IgD-negative memory B cell (primary cell): ENCODE data around the gene FOXO3. TPM values are rescaled to one million over a fixed set of nuclear protein-coding genes. Genes with fewer than 3 reads are reported as not detected.

ENCODE experiments used
- H3K27ac Mint-ChIP-seq, 3 donors: one replicate each; pipeline ENCODE4 v1.8.0; 2020 to 2022; ENCODE audit warnings: mild to moderate bottlenecking in 3 of 3, mixed read lengths in 3 of 3, moderate library complexity in 1 of 3
- H3K27me3 Mint-ChIP-seq: one replicate; pipeline ENCODE4 v1.8.0; 2021; ENCODE audit warnings: mixed read lengths
- H3K36me3 Mint-ChIP-seq: one replicate; pipeline ENCODE4 v1.8.0; 2020; ENCODE audit warnings: mild to moderate bottlenecking, mixed read lengths
- H3K4me1 Mint-ChIP-seq, 3 donors: one replicate each; pipeline ENCODE4 v1.8.0; 2020 to 2022; ENCODE audit warnings: mixed read lengths in 3 of 3, mild to moderate bottlenecking in 1 of 3
- H3K4me3 Mint-ChIP-seq, 4 donors: one replicate each; pipeline ENCODE4 v1.8.0; 2020 to 2022; ENCODE audit warnings: mild to moderate bottlenecking in 4 of 4, mixed read lengths in 4 of 4, moderate library complexity in 3 of 4
- H3K9me3 Mint-ChIP-seq, 3 donors: one replicate each; pipeline ENCODE4 v1.8.0; 2020 to 2021; ENCODE audit warnings: mixed read lengths in 3 of 3, mild to moderate bottlenecking in 1 of 3
- polyA plus RNA-seq: library from polyadenylated mRNA; unstranded; fragments of 300-500 nt; fragmentation: Illumina TruSeq; gene quantifications from one replicate; pipeline ENCODE4 v1.2.3, GENCODE V29; 2021

The FOXO3 gene
- polyA plus RNA-seq, 1 donor from 2014 or later = 15.5 TPM

DNA sequence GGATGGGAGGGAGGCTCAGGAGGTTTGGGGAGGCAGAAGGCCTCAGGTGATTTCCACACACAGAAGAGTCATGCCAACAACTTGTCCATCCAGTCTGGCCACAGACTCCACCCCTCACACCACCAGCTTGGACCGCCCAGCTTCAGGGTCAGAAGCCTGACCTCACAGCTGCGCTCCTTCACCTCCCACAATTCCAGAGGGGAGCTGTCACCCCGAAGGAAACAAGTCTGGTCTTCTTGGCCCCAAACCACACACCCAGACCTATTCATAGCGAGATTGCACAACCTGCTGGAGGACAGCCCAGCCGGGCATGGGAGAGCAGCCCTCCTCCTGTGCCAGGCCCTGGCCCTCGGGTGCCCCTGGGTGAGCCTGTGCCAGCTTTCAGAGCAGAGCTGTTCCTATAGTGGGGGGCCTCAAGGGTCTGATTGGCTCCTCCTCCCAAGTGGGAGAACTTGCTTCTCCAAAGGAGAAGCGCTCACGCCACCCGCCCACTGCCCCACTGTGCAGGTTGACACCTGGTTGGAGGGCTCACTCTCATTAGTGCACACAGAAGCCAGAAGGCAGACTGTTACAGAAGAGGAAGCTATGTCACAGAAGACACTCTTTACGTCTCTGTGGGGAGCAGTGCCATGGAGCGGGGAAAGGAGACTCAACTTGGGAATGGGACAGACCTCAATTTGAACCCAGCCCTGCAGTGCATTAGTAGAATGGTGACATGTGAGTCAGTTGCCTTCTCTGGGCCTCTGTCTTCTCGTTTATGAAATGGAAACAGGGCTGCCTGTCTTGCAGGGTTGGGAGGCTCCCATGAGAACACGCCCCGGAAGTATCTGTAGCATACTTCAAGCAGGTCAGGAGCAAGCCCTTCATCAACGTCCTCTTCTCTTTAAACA is 128.8 kb downstream of the FOXO3 start:
- Mint-ChIP-seq H3K9me3 (no peaks in the 10 kb centered on the region), H3K27me3 (no peaks in the 10 kb centered on the region), H3K4me3 (no peak overlapping the region), H3K27ac (no peak overlapping the region), H3K4me1 (peaks cover 0 to 4% (median 0%) of the 10 kb centered on the region in 3 donors), H3K36me3 (peaks cover 3% of the 10 kb centered on the region)

DNA sequence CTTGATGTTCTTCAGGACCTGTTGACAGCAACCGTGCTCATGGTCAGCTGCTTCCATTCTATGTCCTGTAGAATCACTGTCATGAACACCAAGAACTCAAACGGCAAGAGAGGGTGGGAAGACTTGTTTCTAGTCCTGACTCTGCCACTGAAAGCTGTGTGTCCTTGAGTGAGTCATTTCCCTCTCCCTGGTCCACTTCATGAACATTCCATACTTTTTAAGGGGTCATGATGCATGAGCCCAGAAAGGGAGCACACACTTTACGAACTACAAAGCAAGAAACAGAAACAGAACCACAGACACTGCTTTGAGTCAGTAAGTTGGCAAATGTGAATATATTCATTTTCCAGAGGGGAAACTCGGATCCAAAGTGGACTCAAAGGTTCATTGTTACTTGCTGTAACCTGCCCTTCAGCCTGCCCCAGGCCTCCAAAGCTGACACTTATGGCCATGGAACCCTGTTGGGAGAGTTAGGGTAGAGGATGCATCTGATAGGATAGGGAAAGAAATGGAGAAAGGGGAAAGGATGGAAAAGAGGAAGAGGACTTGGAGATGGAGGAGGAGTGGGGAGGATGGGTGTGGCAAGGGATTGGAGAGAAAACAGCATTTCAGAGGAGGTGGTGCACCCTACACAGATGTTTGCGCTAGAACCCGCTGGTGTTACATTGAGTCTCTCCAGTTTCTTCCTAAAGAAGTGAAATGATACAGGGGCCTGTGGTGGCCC is 129.8 kb downstream of the FOXO3 start:
- Mint-ChIP-seq H3K27me3 (no peaks in the 10 kb centered on the region), H3K9me3 (no peaks in the 10 kb centered on the region), H3K4me1 (peaks cover 0 to 4% (median 0%) of the 10 kb centered on the region in 3 donors), H3K4me3 (no peak overlapping the region), H3K36me3 (peaks cover 3% of the 10 kb centered on the region), H3K27ac (no peak overlapping the region)

DNA sequence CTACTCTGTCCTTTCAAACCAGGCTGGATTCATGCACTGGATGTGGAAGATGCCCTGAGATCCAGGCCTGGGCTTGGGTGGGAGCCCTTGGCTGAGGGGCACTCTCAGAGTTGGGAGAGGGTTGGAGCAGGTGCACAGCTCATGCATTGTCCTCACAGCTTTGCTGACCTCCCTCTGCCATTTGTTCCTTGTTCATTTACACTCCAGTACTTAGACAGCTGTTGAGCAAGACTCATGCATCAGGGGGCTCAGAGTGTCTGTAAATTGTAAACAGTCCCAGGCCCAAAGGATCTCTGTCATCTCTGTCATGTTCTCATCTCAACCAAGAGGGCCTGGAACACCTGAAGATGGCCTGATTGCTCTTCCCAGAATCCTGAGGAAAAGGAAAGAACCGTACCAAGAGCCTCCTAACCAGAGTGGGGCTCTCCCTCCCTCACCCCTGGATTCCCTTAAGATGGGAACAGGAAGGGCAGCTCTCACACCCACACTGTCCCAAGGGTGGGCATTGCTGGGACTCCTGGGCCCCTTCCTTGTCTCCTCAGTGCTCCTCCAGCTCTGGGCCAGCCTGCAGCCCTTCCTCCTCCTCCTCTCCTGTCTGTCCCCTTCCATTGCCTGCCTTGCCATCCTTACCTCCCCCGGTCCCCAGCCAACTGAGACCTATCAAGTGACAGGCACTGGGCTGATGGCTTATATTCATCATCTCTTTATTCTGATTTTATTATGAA is 132.9 kb downstream of the FOXO3 start:
- Mint-ChIP-seq H3K36me3 (peaks cover 10% of the 10 kb centered on the region), H3K27me3 (no peaks in the 10 kb centered on the region), H3K4me3 (no peak overlapping the region), H3K27ac (no peak overlapping the region), H3K4me1 (no peaks in the 10 kb centered on the region), H3K9me3 (no peaks in the 10 kb centered on the region)

DNA sequence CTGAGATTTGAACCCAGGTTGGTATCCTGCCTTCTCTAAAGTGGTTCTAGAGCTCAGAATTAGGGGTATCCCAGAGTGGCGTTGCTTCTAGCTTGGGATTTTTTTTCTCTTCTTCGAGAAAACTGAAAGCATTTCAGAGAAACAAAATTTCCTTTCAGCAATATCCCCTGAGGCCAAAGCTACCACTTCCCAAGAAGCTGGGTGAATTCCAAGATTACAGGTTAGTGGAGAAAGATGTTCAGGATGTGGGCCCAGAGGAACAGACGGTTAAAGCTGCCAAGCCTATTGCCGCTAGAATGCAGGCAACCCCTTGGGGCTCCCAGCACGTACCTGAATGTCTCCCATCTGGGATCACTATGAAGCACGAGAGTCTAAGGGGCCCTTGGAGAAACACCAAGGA is 134.1 kb downstream of the FOXO3 start:
- Mint-ChIP-seq H3K4me3 (no peak overlapping the region), H3K4me1 (no peaks in the 10 kb centered on the region), H3K27ac (no peak overlapping the region), H3K9me3 (no peaks in the 10 kb centered on the region), H3K36me3 (peaks cover 7% of the 10 kb centered on the region), H3K27me3 (no peaks in the 10 kb centered on the region)

DNA sequence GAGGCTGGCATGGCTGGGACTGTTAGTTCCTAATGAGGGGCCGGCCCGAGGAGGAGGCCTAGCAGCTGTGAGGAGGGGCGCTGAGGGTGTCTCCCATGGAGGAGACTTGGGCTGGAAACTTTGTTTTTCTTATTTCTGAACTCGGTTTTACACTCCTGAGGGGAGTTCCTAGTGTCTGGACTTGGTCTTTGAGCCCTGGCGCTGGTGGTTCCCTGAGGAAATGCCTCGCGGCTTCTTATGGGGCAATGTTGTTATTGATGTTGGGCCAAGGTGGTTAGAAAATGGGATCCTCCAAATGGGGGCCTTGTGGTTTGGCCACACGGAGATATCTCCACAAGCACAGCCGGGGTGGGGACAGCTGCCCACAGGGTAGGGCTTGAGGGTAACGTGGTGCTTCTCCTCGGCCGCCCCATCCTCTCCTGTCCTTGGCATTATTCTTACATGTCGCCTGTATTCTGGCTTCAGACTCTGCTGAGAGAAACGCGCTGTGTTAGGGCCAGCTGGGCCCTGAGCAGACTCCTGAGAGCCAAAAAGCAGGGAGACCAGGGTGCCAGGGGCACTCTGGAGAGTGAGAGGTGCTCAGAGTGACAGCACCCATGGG is 136.9 kb downstream of the FOXO3 start:
- peaks cover 8% of the 10 kb centered on the region for H3K36me3 Mint-ChIP-seq
- peak overlapping the region in 1 of 4 donors; percentile 27 for H3K4me3 Mint-ChIP-seq
- no peaks in the 10 kb centered on the region for H3K27me3 Mint-ChIP-seq
- H3K27ac Mint-ChIP-seq = no peak overlapping the region
- H3K9me3 Mint-ChIP-seq = peaks cover 3 to 17% (median 10%) of the 10 kb centered on the region in 3 donors
- no peaks in the 10 kb centered on the region for H3K4me1 Mint-ChIP-seq

DNA sequence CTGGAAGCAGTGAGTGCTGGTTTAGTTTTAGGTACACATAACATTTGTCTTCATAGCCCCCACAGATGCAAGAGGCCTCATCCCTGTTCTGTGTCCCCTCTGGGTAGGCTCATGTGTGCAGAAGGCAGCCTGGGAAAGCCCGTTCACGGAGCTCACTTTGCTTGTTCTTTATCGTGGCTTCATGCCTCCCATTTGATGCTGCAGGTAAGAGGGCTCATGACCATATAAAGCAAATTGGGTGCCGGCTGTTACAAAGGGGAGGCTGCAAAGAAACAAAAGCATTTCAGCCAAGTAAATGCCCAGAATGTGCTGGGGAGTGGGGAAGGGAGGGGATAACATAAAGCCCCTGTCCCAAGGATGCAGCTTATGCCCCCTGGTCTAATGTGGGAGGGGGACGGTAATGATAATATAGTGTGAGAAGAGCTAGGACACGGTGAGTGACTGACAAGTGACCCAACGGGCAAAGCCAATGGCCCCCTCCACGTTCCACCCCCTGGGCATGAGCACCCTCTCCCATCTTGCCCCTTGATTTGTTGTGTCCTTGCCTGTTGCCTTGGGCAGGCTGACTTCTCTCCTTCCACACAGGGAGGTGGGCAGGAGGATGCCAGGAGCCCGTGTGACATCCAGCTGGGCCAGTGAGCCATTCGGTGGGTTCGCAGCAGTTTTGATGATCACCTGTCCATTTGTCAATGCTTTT is 138.0 kb downstream of the FOXO3 start:
- H3K27ac Mint-ChIP-seq = peak overlapping the region in 1 of 3 donors; percentile 53
- H3K4me1 Mint-ChIP-seq = no peaks in the 10 kb centered on the region
- no peak overlapping the region for H3K4me3 Mint-ChIP-seq
- H3K27me3 Mint-ChIP-seq = no peaks in the 10 kb centered on the region
- H3K9me3 Mint-ChIP-seq = peaks cover 6 to 26% (median 10%) of the 10 kb centered on the region in 3 donors
- peaks cover 8% of the 10 kb centered on the region for H3K36me3 Mint-ChIP-seq

DNA sequence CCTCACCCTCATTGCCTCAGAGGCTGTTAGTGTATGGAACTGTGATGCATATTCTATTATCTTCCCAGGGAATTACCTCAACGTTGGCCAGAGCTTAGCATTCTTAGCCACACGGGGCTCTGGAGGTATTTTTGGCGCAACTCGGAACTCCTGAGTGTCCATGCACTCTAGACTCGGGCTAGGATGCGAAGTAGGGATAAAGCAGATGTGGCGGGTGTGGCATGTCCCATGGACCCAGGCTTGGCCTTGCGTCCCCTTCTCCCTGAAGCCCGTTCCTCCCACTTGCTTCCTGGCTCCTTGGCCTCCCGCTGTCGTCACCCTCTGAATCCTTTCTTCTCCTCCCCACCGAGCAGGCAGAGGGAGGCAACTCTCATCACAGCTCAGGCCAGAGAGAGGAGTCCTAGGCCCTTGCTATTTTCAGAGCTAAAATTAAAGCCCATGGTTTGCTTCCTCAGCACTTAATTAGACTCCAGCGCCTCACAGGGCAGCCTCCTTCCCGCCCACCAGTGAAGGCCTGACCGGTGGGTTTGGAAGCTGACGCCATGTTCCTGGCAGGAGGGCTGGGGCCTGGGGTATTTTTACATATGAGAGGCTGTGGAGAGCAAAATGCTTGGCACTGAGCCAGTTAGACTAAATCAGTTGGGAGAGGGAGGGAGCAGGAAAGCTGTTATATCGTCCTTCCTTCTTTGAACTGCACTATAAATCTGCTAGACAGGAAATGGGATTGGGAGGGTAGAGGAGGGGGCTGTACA is 138.7 kb downstream of the FOXO3 start:
- no peaks in the 10 kb centered on the region for H3K4me1 Mint-ChIP-seq

DNA sequence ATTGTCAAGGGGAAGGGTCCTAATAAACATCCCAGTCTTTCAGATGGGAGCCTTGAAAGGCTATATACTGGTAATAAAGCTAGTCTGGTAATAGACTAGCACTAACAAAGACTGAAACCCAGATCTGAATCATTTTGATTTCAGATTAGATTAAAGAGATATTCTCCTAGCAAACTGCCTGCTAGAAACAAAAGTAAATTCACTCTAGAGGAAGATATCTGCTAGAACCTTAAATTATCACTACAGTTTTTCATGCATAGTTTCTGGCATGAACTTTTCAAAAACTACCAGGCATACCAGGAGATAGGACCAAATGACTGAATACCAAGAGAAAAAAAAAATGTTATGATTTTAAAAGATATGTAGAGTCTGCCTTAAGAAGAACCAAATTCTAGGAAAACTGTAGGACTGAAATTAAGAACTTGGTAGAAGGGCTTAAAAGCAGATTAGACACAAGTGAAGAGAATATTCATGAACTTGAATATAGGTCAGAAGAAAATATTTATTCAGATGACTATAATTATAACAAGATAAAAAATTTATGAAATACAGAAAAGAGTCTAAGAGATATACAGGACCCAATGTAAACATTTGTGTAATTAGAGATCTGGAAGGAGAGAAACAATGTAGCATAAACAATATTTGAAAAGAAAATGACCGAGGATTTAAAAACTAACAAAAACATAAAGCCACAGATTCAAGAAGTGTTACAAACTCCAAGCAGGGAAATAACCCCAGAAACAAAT is 141.6 kb downstream of the FOXO3 start:
- peaks cover 3% of the 10 kb centered on the region for H3K36me3 Mint-ChIP-seq
- H3K27ac Mint-ChIP-seq = no peak overlapping the region
- H3K27me3 Mint-ChIP-seq = no peaks in the 10 kb centered on the region
- peaks cover 6 to 26% (median 10%) of the 10 kb centered on the region in 3 donors for H3K9me3 Mint-ChIP-seq
- no peaks in the 10 kb centered on the region for H3K4me1 Mint-ChIP-seq
- no peak overlapping the region for H3K4me3 Mint-ChIP-seq

More for the DNA sequence above, 138.7 kb downstream of the FOXO3 start:
- H3K4me3 Mint-ChIP-seq = no peak overlapping the region
- peaks cover 6 to 26% (median 10%) of the 10 kb centered on the region in 3 donors for H3K9me3 Mint-ChIP-seq
- no peak overlapping the region for H3K27ac Mint-ChIP-seq
- peaks cover 8% of the 10 kb centered on the region for H3K36me3 Mint-ChIP-seq
- no peaks in the 10 kb centered on the region for H3K27me3 Mint-ChIP-seq

DNA sequence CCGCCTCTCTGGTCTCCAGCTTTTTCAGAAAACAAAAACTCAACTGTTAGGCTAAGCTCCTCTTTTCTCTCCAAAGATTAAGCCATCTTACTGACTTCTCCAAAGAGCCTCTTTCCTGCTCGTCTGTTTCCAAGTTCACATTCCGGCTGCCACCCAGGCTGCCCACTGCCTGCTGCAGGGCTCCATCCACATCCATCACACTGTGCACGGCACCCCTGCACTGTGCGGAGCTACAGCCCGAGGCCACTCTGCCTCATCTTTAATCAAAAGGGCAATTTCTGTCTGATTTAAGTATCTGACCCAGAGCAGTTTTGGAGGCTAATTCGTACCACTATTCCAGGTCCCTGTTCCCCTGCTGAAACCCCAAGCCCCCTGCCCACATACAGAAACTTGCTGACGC is 145.9 kb downstream of the FOXO3 start:
- Mint-ChIP-seq H3K4me3 (no peak overlapping the region), H3K27ac (peak overlapping the region in 1 of 3 donors; percentile 50), H3K27me3 (peaks cover 1% of the 10 kb centered on the region), H3K36me3 (peaks cover 3% of the 10 kb centered on the region), H3K4me1 (peaks cover 0 to 3% (median 0%) of the 10 kb centered on the region in 3 donors), H3K9me3 (peaks cover 2 to 15% (median 4%) of the 10 kb centered on the region in 3 donors)

DNA sequence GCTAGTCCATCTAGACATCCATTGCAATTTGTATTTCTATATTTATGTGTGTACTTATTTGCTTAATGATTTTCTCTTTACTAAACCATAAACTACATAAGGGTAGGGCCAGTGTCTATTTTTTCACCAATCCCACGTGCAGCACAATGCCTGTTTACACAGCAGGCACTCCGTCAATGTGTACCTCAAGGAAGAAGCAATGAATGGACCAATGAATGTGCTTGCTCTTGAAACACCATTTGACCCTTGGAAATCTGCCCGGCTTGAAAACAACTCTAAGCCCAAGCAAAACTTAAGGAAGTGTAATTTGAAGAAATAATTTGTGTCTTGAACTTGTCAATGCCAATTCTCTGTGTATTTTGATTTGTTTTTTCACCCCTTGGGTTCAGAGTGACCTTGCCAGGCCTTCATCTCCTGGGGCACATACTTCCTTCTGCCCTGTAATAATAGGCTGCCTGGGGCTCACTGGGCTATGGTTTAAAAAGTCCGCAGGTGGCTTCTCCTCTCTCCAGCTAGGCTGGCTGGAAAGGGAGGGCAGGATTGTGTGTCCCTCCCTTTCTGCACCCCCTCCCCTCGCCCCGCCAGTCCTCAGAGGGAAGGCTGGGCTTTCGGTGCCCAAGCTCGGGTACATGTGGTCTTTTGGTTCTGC is 146.7 kb downstream of the FOXO3 start:
- peaks cover 2% of the 10 kb centered on the region for H3K36me3 Mint-ChIP-seq

DNA sequence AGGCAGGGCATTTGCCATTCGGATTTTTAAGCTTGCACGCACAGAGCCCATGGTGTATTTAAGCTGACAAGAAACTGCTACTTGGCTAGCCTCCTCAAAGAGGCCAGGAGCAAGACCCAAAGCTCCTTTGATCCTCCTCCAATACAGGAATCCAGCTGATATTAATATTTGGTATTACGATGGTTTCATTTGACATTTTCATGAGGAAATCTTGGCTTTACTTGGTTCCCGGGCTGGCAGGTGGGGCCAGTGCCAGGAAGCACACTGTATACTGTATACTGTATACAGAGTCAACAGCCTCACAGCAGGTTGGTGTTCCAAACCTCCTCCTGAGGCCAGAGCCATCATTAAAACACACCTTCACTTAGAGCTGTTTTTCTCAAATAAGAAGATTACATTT is 149.3 kb downstream of the FOXO3 start:
- Mint-ChIP-seq H3K9me3 (peaks cover 0 to 2% (median 0%) of the 10 kb centered on the region in 3 donors), H3K4me3 (no peak overlapping the region), H3K27ac (no peak overlapping the region), H3K27me3 (peaks cover 1% of the 10 kb centered on the region), H3K36me3 (peaks cover 1% of the 10 kb centered on the region), H3K4me1 (peaks cover 0 to 9% (median 0%) of the 10 kb centered on the region in 3 donors)

More for the DNA sequence above, 146.7 kb downstream of the FOXO3 start:
- Mint-ChIP-seq H3K27ac (no peak overlapping the region), H3K4me1 (peaks cover 0 to 3% (median 0%) of the 10 kb centered on the region in 3 donors), H3K27me3 (peaks cover 1% of the 10 kb centered on the region), H3K9me3 (peaks cover 2 to 11% (median 4%) of the 10 kb centered on the region in 3 donors), H3K4me3 (no peak overlapping the region)

DNA sequence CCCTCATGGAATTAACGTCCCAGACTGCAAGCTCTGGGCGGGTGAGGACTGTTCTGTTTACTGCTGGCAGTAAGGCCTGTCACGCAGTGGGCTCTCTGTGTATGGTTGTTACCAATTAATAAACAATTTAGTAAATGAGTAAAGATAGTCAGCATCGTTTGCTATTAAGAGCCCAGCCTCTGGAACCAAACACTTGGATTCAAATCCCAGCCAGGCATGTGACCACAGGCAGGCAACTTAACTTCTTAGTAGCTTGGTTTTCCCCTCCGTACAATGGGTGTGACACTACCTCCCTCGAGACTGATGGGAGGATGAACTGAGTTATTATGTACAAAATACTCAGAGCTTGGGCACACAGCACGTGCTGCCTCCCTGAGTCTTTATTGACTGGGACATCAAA is 149.8 kb downstream of the FOXO3 start:
- H3K4me1 Mint-ChIP-seq = peaks cover 0 to 9% (median 0%) of the 10 kb centered on the region in 3 donors
- peaks cover 0 to 2% (median 0%) of the 10 kb centered on the region in 3 donors for H3K9me3 Mint-ChIP-seq
- H3K27ac Mint-ChIP-seq = no peak overlapping the region
- peaks cover 4% of the 10 kb centered on the region for H3K27me3 Mint-ChIP-seq
- no peaks in the 10 kb centered on the region for H3K36me3 Mint-ChIP-seq
- H3K4me3 Mint-ChIP-seq = no peak overlapping the region
